GM23248 (cell line): Measurements from ENCODE around the gene MACROD2. TPM values are rescaled to one million over a fixed set of nuclear protein-coding genes. Genes with fewer than 3 reads are reported as not detected.

Experiments used
- DNase-seq: peaks from one replicate; pipeline ENCODE4 v3.0.0-alpha.2; 2015
- H2AFZ ChIP-seq: fragments of 200-600 bp; sonication (generic); 2 replicates; pipeline ENCODE4 v1.6.1; 2016; ENCODE audit warnings: antibody characterized with exemption
- H3F3A ChIP-seq: fragments of 200-600 bp; sonication (generic); 2 replicates; pipeline ENCODE4 v1.6.1; 2016; ENCODE audit warnings: mild to moderate bottlenecking, antibody characterized with exemption, mixed run types; ENCODE audit not compliant: insufficient read depth
- H3K27ac ChIP-seq: fragments of 200-600 bp; sonication (generic); 2 replicates; pipeline ENCODE4 v1.5.1; 2016; ENCODE audit warnings: mild to moderate bottlenecking
- H3K27me3 ChIP-seq: fragments of 200-600 bp; sonication (generic); replicated peaks from 2 replicates; pipeline ENCODE4 v1.6.1; 2016; ENCODE audit warnings: mild to moderate bottlenecking; ENCODE audit not compliant: insufficient read depth
- H3K36me3 ChIP-seq: fragments of 200-600 bp; sonication (generic); 2 replicates; pipeline ENCODE4 v1.6.1; 2016; ENCODE audit warnings: low read depth, mild to moderate bottlenecking
- H3K4me1 ChIP-seq: fragments of 200-600 bp; sonication (generic); 2 replicates; pipeline ENCODE4 v1.6.1; 2016; ENCODE audit warnings: mild to moderate bottlenecking; ENCODE audit not compliant: insufficient read depth
- H3K4me2 ChIP-seq: fragments of 200-600 bp; sonication (generic); one replicate; pipeline ENCODE4 v1.6.1; 2016; ENCODE audit warnings: mild to moderate bottlenecking; ENCODE audit not compliant: unreplicated experiment
- H3K4me3 ChIP-seq: fragments of 200-600 bp; sonication (generic); 2 replicates; pipeline ENCODE4 v1.5.1; 2016; ENCODE audit warnings: mild to moderate bottlenecking
- H3K79me2 ChIP-seq: fragments of 200-600 bp; sonication (generic); 2 replicates; pipeline ENCODE4 v1.6.1; 2016; ENCODE audit warnings: mild to moderate bottlenecking; ENCODE audit not compliant: insufficient read depth
- H3K9ac ChIP-seq: fragments of 200-600 bp; sonication (generic); 2 replicates; pipeline ENCODE4 v1.6.1; 2016; ENCODE audit warnings: mild to moderate bottlenecking
- H3K9me2 ChIP-seq: fragments of 200-600 bp; sonication (generic); 2 replicates; pipeline ENCODE4 v1.6.1; 2016; ENCODE audit warnings: mixed run types, mild to moderate bottlenecking, moderate library complexity; ENCODE audit not compliant: insufficient read depth
- H3K9me3 ChIP-seq: fragments of 200-600 bp; sonication (generic); one replicate; pipeline ENCODE4 v1.6.1; 2017; ENCODE audit warnings: low read depth
- H4K20me1 ChIP-seq: fragments of 200-600 bp; sonication (generic); 2 replicates; pipeline ENCODE4 v1.6.0; 2016; ENCODE audit not compliant: insufficient read depth
- EZH2 ChIP-seq: fragments of 200-600 bp; sonication (generic); IDR thresholded peaks from 2 replicates; pipeline ENCODE4 v1.6.1; 2018; ENCODE audit warnings: antibody characterized with exemption, mild to moderate bottlenecking; ENCODE audit not compliant: insufficient read depth, poor library complexity, severe bottlenecking
- EZH2phosphoT487 ChIP-seq: fragments of 200-600 bp; sonication (generic); IDR thresholded peaks from 2 replicates; pipeline ENCODE4 v1.6.1; 2018; ENCODE audit warnings: antibody characterized with exemption, moderate library complexity, mild to moderate bottlenecking, low read depth; ENCODE audit not compliant: insufficient read depth
- WGBS, 2 experiments: methylation state at CpG; one replicate each; pipeline ENCODE4 v1.1.6; 2015 to 2017; ENCODE audit warnings: low lambda C conversion rate in 2 of 2, low coverage in 1 of 2; ENCODE audit errors: missing lambda C conversion rate in 2 of 2; 5-methylcytosine and 5-hydroxymethylcytosine counted together
- in situ Hi-C: fragments of 300-500 bp; cut with MboI; formaldehyde crosslinking; loops from 2 replicates; pipeline ENCODE4 v1.15.0; 2020
- polyA plus RNA-seq: library from polyadenylated mRNA; unstranded; fragments of >200 nt; fragmentation: Nextera tagmentation; extraction: Ambion mirVana; gene quantifications from 2 replicates; pipeline ENCODE4 v1.2.1, GENCODE V29; 2016
- total RNA-seq: library from RNA; depleted of rRNA; stranded (reverse); fragments of >200 nt; shearing (Covaris generic); gene quantifications from 2 replicates; pipeline ENCODE4 v1.2.3, GENCODE V29; 2014

The MACROD2 gene
- total and polyA plus RNA-seq, 2 experiments from 2014 or later: 1.1 to 3.1 TPM

GRCh38 chr20:15597306-15597705, 1602.0 kb downstream of the MACROD2 start:
- no peaks in the 10 kb centered on the region for H3K79me2 ChIP-seq
- no peak overlapping the region for H3K9ac ChIP-seq
- TF ChIP-seq EZH2: no peak
- TF ChIP-seq EZH2phosphoT487: no peak
- no peak overlapping the region for H3K4me2 ChIP-seq
- 29 to 30% methylated on average over 2 of the region's 2 CpGs for WGBS, 2 experiments
- H2AFZ ChIP-seq: no peak overlapping the region
- H3K9me3 ChIP-seq: no peaks in the 10 kb centered on the region
- no peaks in the 10 kb centered on the region for H3K9me2 ChIP-seq
- DNase-seq: no peak
- H3K36me3 ChIP-seq: no peaks in the 10 kb centered on the region
- in situ Hi-C loops: no loop called here
- H4K20me1 ChIP-seq: no peaks in the 10 kb centered on the region
- H3K27ac ChIP-seq: no peak overlapping the region
- no peak overlapping the region for H3K4me3 ChIP-seq
- H3K4me1 ChIP-seq: no peaks in the 10 kb centered on the region
- no peaks in the 10 kb centered on the region for H3K27me3 ChIP-seq
- no peaks in the 10 kb centered on the region for H3F3A ChIP-seq

- Histone ChIP-seq H3K27me3 (no peaks in the 10 kb centered on the region), H3K9ac (no peak overlapping the region), H3F3A (no peaks in the 10 kb centered on the region), H3K9me2 (no peaks in the 10 kb centered on the region), H3K36me3 (no peaks in the 10 kb centered on the region), H3K4me3 (no peak overlapping the region), H3K9me3 (no peaks in the 10 kb centered on the region), H4K20me1 (no peaks in the 10 kb centered on the region), H3K79me2 (no peaks in the 10 kb centered on the region), H3K27ac (no peak overlapping the region), H3K4me2 (no peak overlapping the region), H3K4me1 (no peaks in the 10 kb centered on the region), H2AFZ (no peak overlapping the region)
- WGBS, 2 experiments: 55 to 65% methylated on average over 2 of the region's 2 CpGs
- no peak for TF ChIP-seq EZH2
- in situ Hi-C loops: no loop called here
- no peak for DNase-seq
These were observed 1604.6 kb downstream of the MACROD2 start for GRCh38 chr20:15599961-15600360.

- H3K27me3 ChIP-seq: no peaks in the 10 kb centered on the region
- no peaks in the 10 kb centered on the region for H3K9me2 ChIP-seq
- no peaks in the 10 kb centered on the region for H3K4me1 ChIP-seq
- H4K20me1 ChIP-seq: no peaks in the 10 kb centered on the region
- no peak overlapping the region for H3K27ac ChIP-seq
- no peaks in the 10 kb centered on the region for H3K36me3 ChIP-seq
- no peak overlapping the region for H3K4me2 ChIP-seq
- H3K79me2 ChIP-seq: no peaks in the 10 kb centered on the region
- H2AFZ ChIP-seq: no peak overlapping the region
- in situ Hi-C loops: no loop called here
- H3F3A ChIP-seq: no peaks in the 10 kb centered on the region
- no peak overlapping the region for H3K9ac ChIP-seq
- no peak for TF ChIP-seq EZH2
- TF ChIP-seq EZH2phosphoT487: no peak
- H3K9me3 ChIP-seq: no peaks in the 10 kb centered on the region
- H3K4me3 ChIP-seq: no peak overlapping the region
- no peak for DNase-seq
- WGBS, 2 experiments: 40 to 65% methylated on average over 2 of the region's 2 CpGs
These were observed 1605.2 kb downstream of the MACROD2 start for GRCh38 chr20:15600565-15600964.

- Histone ChIP-seq H3K9ac (no peak overlapping the region), H3K9me2 (no peaks in the 10 kb centered on the region), H3K36me3 (no peaks in the 10 kb centered on the region), H3K4me1 (no peaks in the 10 kb centered on the region), H3K27ac (no peak overlapping the region), H3K79me2 (no peaks in the 10 kb centered on the region), H2AFZ (no peak overlapping the region), H3K4me2 (no peak overlapping the region), H3K4me3 (no peak overlapping the region), H3K9me3 (no peaks in the 10 kb centered on the region), H4K20me1 (no peaks in the 10 kb centered on the region), H3F3A (no peaks in the 10 kb centered on the region), H3K27me3 (no peaks in the 10 kb centered on the region)
- DNase-seq: no peak
- in situ Hi-C loops: no loop called here
- no peak for TF ChIP-seq EZH2
- no peak for TF ChIP-seq EZH2phosphoT487
These were observed 1608.2 kb downstream of the MACROD2 start for GRCh38 chr20:15603506-15603905.
